DND-41 (cell line): Measurements from ENCODE around the gene DHRSX.
"Not testable (repeated sequence)": the region's sequence is repeated elsewhere in the genome, so short reads cannot be mapped to it uniquely, and the experiment has no call there.

ENCODE experiments used
- EZH2 ChIP-seq: IDR thresholded peaks from 3 replicates; pipeline ENCODE4 v1.6.1; 2012; ENCODE audit warnings: borderline replicate concordance, low read depth, mild to moderate bottlenecking, moderate library complexity, low read length, inconsistent platforms; ENCODE audit not compliant: severe bottlenecking
- TF ChIP-seq, protein P1 (sequence below): IDR thresholded peaks from 2 replicates; pipeline ENCODE4 v1.5.1; 2012; ENCODE audit warnings: borderline replicate concordance, low read length, moderate library complexity, mild to moderate bottlenecking; ENCODE audit not compliant: poor library complexity, severe bottlenecking; ENCODE audit errors: extremely low read depth

DNA sequence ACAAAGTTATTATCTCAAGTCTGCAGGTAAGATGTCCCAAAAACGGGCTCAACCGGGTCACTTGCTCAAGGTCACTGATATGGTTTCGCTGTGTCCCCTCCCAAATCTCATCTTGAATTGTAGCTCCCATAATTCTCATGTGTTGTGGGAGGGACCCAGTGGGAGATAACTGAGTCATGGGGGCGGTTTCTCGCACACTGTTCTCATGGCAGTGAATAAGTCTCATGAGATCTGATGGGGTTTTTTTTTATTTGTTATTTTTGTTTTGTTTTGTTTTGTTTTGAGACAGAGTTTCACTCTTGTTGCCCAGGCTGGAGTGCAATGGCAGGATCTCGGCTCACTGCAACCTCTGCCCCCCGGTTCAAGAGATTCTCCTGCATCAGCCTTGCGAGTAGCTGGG lies 4.6 kb upstream of the DHRSX start:
- TF ChIP-seq EZH2: not testable (repeated sequence)
- TF ChIP-seq, protein P1, sequence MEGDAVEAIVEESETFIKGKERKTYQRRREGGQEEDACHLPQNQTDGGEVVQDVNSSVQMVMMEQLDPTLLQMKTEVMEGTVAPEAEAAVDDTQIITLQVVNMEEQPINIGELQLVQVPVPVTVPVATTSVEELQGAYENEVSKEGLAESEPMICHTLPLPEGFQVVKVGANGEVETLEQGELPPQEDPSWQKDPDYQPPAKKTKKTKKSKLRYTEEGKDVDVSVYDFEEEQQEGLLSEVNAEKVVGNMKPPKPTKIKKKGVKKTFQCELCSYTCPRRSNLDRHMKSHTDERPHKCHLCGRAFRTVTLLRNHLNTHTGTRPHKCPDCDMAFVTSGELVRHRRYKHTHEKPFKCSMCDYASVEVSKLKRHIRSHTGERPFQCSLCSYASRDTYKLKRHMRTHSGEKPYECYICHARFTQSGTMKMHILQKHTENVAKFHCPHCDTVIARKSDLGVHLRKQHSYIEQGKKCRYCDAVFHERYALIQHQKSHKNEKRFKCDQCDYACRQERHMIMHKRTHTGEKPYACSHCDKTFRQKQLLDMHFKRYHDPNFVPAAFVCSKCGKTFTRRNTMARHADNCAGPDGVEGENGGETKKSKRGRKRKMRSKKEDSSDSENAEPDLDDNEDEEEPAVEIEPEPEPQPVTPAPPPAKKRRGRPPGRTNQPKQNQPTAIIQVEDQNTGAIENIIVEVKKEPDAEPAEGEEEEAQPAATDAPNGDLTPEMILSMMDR: not testable (repeated sequence)
